HG02642 (cell line): ENCODE measurements around the gene FOXN3.
"Not testable (repeated sequence)": the region's sequence is repeated elsewhere in the genome, so short reads cannot be mapped to it uniquely, and the experiment has no call there.

Experiments used
- ATAC-seq: cut with Tn5 transposase; IDR thresholded peaks from one replicate; pipeline ENCODE4 v1.9.1; 2021; ENCODE audit warnings: mild to moderate bottlenecking; ENCODE audit not compliant: unreplicated experiment, poor library complexity

FOXN3 gene

GRCh38 chr14:89158104-89158503 lies 258.9 kb downstream of the FOXN3 start:
- not testable (repeated sequence) for ATAC-seq

DNA sequence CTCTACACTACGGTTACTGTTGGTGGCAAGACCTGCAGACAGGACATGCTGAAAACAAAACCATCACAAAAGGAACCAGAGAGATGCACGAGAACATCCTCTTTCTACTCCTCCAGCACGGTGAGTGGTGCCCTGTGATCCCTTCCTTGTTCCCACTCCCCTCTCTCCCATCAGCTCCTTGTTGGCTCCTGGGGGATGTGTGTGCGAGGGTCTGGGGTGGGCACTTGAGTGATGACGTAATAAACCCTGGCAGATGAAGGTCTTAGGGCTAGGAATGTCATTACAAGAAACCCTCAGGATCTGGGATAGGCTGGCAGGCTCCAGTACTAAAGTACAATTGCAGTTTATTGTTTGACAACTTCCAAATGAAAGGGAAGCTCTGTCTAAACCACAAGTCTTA lies 261.5 kb downstream of the FOXN3 start:
- ATAC-seq = no peak

DNA sequence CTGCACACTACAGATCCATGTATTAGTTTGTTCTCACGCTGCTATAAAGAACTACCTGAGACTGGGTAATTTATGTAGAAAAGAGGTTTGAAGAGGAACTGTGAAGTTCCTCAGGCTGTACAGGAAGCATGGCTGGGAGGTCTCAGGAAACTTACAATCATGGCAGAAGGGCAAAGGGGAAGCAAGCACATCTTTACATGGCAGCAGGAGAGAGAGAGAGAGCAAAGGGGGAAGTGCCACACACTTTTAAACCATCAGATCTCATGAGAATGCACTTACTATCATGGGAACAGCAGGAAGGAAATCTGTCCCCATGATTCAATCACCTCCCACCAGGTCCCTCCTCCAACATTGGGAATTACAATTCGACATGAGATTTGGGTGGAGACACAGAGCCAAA lies 265.3 kb downstream of the FOXN3 start:
- ATAC-seq = not testable (repeated sequence)

GRCh38 chr14:89146274-89146673 lies 270.8 kb downstream of the FOXN3 start:
- no peak for ATAC-seq

DNA sequence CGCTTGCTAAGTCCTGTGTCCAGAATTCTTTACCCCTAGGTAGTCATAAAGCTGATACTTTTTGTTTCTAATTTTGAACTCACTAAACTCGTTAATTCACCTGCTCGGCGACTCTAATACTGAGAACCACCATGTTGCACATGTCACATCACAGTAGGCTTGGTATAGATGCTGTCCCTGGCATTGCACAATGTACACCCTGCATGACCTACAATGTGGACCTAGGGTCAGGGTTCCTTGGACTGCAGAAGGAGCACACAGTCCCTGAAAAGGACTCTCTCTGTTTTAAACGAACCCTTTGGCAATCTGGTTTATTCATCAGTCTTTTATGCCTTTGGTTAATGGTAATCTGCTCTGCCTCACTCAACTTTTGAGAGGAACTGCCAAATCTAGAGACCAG lies 272.4 kb downstream of the FOXN3 start:
- ATAC-seq = no peak

DNA sequence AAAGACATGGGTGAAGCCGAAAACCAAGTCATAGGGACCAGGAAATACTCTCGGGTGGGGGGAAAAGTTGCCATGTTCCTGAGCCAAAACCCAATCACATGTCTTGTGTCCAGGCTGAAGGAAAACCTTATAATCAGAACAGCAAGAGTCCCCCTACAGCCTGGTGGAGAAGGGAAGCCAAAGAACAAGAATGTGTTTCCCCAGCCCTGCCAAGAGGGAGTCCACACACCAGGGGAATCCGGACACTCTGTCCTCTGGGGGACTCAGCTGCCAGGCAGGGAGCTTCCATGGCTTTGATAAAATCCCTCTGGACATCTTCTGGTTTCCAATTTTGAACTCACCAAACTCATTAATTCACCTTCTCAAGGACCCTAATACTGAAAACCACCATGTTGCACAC lies 273.0 kb downstream of the FOXN3 start:
- ATAC-seq = no peak

- ATAC-seq = no peak
Observed at GRCh38 chr14:89143595-89143994, 273.4 kb downstream of the FOXN3 start.

GRCh38 chr14:89142366-89142765 lies 274.7 kb downstream of the FOXN3 start:
- no peak for ATAC-seq

GRCh38 chr14:89141862-89142261 lies 275.2 kb downstream of the FOXN3 start:
- no peak for ATAC-seq

DNA sequence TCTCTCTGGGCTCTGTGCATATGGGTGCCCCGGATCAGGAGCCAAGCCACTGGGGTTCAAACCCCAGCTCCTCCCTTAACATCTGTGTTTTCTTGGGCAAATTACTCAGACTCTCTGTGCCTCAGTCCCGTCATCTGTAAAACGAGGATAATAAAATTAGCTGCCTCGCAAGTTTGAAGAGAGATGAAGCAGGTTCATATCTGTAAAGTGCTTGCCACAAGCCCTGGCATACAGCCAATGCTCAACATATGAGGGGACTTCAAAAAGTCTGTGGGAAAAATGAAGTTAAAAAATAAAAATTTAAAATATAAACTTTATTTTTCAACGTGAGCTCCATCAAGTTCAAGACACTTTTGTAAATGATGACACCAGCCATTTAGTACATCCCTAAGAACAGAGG lies 276.7 kb downstream of the FOXN3 start:
- no peak for ATAC-seq

- no peak for ATAC-seq
Observed at GRCh38 chr14:89139404-89140247, 277.4 kb downstream of the FOXN3 start.

DNA sequence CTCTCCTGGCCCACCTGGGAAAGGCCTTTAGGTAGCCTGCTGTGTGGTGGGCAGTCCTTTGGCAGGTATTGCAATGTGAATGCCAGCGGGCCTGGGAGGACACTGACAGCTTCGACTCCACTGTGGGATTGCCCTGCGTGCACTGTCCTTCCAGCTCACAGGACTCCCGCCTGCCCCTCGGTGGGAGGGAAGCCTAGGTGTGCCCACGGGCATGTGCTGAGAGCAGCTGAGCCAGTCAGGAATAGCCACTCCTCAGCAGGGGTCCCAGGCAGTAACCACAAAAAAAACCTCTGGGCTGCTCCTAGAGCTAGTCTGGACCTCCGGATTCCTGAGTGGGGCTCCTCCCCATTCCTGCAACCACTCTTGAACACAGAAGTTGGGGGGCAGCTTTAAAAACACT lies 278.2 kb downstream of the FOXN3 start:
- no peak for ATAC-seq

GRCh38 chr14:89137526-89138163 lies 279.4 kb downstream of the FOXN3 start:
- no peak for ATAC-seq

- ATAC-seq = no peak
Observed at GRCh38 chr14:89136587-89136986, 280.4 kb downstream of the FOXN3 start.

GRCh38 chr14:89134640-89135039 lies 282.4 kb downstream of the FOXN3 start:
- ATAC-seq = no peak

- no peak for ATAC-seq
Observed at GRCh38 chr14:89131004-89131750, 285.9 kb downstream of the FOXN3 start.

DNA sequence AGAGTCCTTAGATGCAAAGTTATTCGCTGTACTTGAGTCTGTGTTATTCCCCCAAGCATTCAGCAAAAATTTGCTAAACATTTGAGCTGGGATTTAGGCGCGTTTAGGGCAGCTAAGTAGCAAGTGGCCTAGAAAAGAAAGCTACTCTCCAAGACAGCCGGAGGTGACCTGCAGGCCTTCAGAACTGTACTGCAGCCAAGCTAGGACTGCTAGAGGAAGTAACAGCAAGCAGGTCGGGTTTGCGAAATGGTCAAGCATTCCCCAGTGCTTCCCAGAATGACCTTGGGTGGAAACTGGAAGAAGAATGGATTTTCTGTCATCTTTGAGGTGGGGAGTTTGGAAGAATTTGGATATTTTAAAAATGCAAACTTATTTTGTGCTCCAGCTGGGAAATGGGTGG lies 287.5 kb downstream of the FOXN3 start:
- no peak for ATAC-seq

- no peak for ATAC-seq
Observed at GRCh38 chr14:89128311-89129026, 288.6 kb downstream of the FOXN3 start.

- ATAC-seq = no peak
Observed at GRCh38 chr14:89126461-89126860, 290.6 kb downstream of the FOXN3 start.

GRCh38 chr14:89125216-89125615 lies 291.8 kb downstream of the FOXN3 start:
- ATAC-seq = no peak

DNA sequence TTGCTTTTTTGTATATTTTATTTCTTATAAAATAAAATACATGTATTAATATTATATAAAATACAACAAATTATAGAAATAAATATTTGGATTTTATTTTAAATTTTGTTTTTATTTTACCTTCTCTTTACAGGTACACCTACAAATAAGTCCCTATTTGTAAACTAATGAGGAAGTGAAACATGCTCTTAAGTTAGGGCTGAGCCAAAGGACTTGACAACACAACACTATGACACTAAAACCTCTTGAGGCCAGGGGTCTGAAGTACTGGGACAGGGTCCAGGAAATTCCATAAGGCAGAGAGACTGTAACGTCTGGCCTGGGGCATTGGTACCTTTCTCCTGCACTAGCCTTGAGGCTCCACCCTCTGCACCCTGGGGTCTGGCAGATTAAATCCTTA lies 293.2 kb downstream of the FOXN3 start:
- ATAC-seq = no peak
